Neural progenitor cell (in vitro differentiated cells): ENCODE results near the gene IL3RA. TPM values are rescaled to one million over a fixed set of nuclear protein-coding genes. Genes with fewer than 3 reads are reported as not detected.
"Not testable (repeated sequence)": the region's sequence is repeated elsewhere in the genome, so short reads cannot be mapped to it uniquely, and the experiment has no call there.

ENCODE experiments used
- DNase-seq: peaks from one replicate; pipeline ENCODE4 v3.0.0-alpha.2; 2016; ENCODE audit warnings: low spot score
- H2AFZ ChIP-seq: fragments of 200-600 bp; sonication (generic); replicated peaks from 2 replicates; pipeline ENCODE4 v1.6.1; 2016; ENCODE audit warnings: antibody characterized with exemption
- H3F3A ChIP-seq: fragments of 200-600 bp; sonication (generic); 2 replicates; pipeline ENCODE4 v1.6.1; 2016; ENCODE audit warnings: antibody characterized with exemption, low read depth
- H3K27ac ChIP-seq: fragments of 200-600 bp; sonication (generic); 2 replicates; pipeline ENCODE4 v1.5.1; 2016; ENCODE audit warnings: mild to moderate bottlenecking
- H3K27me3 ChIP-seq: fragments of 200-600 bp; sonication (generic); 2 replicates; pipeline ENCODE4 v1.6.1; 2016; ENCODE audit warnings: mild to moderate bottlenecking, moderate library complexity
- H3K36me3 ChIP-seq: fragments of 200-600 bp; sonication (generic); 2 replicates; pipeline ENCODE4 v1.5.1; 2016
- H3K4me1 ChIP-seq: fragments of 200-600 bp; sonication (generic); 2 replicates; pipeline ENCODE4 v1.6.1; 2016; ENCODE audit warnings: mixed run types
- H3K4me2 ChIP-seq: fragments of 200-600 bp; sonication (generic); 2 replicates; pipeline ENCODE4 v1.6.1; 2016
- H3K4me3 ChIP-seq: fragments of 200-600 bp; sonication (generic); 2 replicates; pipeline ENCODE4 v1.5.1; 2016
- H3K79me2 ChIP-seq: fragments of 200-600 bp; sonication (generic); 2 replicates; pipeline ENCODE4 v1.6.1; 2016; ENCODE audit warnings: low read depth
- H3K9ac ChIP-seq: fragments of 200-600 bp; sonication (generic); 2 replicates; pipeline ENCODE4 v1.6.1; 2016
- H3K9me3 ChIP-seq: fragments of 200-600 bp; sonication (generic); 2 replicates; pipeline ENCODE4 v1.5.1; 2016; ENCODE audit warnings: low read depth
- H4K20me1 ChIP-seq: fragments of 200-600 bp; sonication (generic); 2 replicates; pipeline ENCODE4 v1.6.1; 2016; ENCODE audit warnings: low read depth
- H3K27ac Mint-ChIP-seq: 3 replicates; pipeline ENCODE4 v1.8.0; 2021; ENCODE audit warnings: mixed read lengths
- H3K27me3 Mint-ChIP-seq: 2 replicates; pipeline ENCODE4 v1.8.0; 2022; ENCODE audit warnings: low read depth, mild to moderate bottlenecking, inconsistent platforms, moderate library complexity, mixed read lengths; ENCODE audit not compliant: insufficient read depth
- H3K36me3 Mint-ChIP-seq: 3 replicates; pipeline ENCODE4 v1.8.0; 2021; ENCODE audit warnings: mixed read lengths
- H3K4me1 Mint-ChIP-seq: 3 replicates; pipeline ENCODE4 v1.8.0; 2021; ENCODE audit warnings: mixed read lengths
- H3K4me3 Mint-ChIP-seq: 3 replicates; pipeline ENCODE4 v1.8.0; 2021; ENCODE audit warnings: mild to moderate bottlenecking, moderate library complexity, mixed read lengths
- H3K9me3 Mint-ChIP-seq: 3 replicates; pipeline ENCODE4 v1.8.0; 2020; ENCODE audit warnings: mixed read lengths
- CTCF ChIP-seq: fragments of 200-600 bp; sonication (generic); IDR thresholded peaks from 2 replicates; pipeline ENCODE4 v1.5.1; 2017; ENCODE audit warnings: antibody characterized with exemption, mild to moderate bottlenecking
- EZH2 ChIP-seq: fragments of 200-600 bp; sonication (generic); IDR thresholded peaks from 2 replicates; pipeline ENCODE4 v1.6.1; 2017; ENCODE audit warnings: antibody characterized with exemption, mild to moderate bottlenecking, moderate library complexity
- EZH2phosphoT487 ChIP-seq: fragments of 200-600 bp; sonication (generic); IDR thresholded peaks from 2 replicates; pipeline ENCODE4 v1.6.1; 2017; ENCODE audit warnings: antibody characterized with exemption
- total RNA-seq: library from RNA; depleted of rRNA; stranded (reverse); fragments of >200 nt; gene quantifications from 2 replicates; pipeline ENCODE4 v1.2.3, GENCODE V29; 2015; ENCODE audit warnings: low replicate concordance

IL3RA gene
- total RNA-seq, 1 donor from 2014 or later = not detected

- no peak overlapping the region for H3K27ac ChIP-seq
- no peak for TF ChIP-seq EZH2phosphoT487
- no peak for TF ChIP-seq CTCF
- TF ChIP-seq EZH2 = no peak
- H4K20me1 ChIP-seq = no peaks in the 10 kb centered on the region
- no peaks in the 10 kb centered on the region for H3K36me3 ChIP-seq
- peak overlapping the region; percentile 68 for H2AFZ ChIP-seq
- H3K4me2 ChIP-seq = no peak overlapping the region
- H3K4me1 Mint-ChIP-seq = peaks cover 14% of the 10 kb centered on the region
- no peak overlapping the region for H3K4me3 Mint-ChIP-seq
- no peaks in the 10 kb centered on the region for H3K79me2 ChIP-seq
- DNase-seq = no peak
- peaks cover 8% of the 10 kb centered on the region for H3K27me3 Mint-ChIP-seq
- peak overlapping the region; percentile 76 for H3K27ac Mint-ChIP-seq
- no peaks in the 10 kb centered on the region for H3K9me3 ChIP-seq
- no peak overlapping the region for H3K4me3 ChIP-seq
- H3F3A ChIP-seq = no peaks in the 10 kb centered on the region
- no peaks in the 10 kb centered on the region for H3K36me3 Mint-ChIP-seq
- H3K9ac ChIP-seq = no peak overlapping the region
- H3K4me1 ChIP-seq = no peaks in the 10 kb centered on the region
- no peaks in the 10 kb centered on the region for H3K27me3 ChIP-seq
- peaks cover 19% of the 10 kb centered on the region for H3K9me3 Mint-ChIP-seq
These were observed 43.9 kb upstream of the IL3RA start for GRCh38 chrX:1292575-1293290.

GRCh38 chrX:1294301-1295067 lies 42.1 kb upstream of the IL3RA start:
- Histone ChIP-seq H2AFZ (no peak overlapping the region), H4K20me1 (no peaks in the 10 kb centered on the region), H3K4me2 (no peak overlapping the region), H3K79me2 (no peaks in the 10 kb centered on the region), H3K4me1 (no peaks in the 10 kb centered on the region), H3K27me3 (no peaks in the 10 kb centered on the region), H3K9ac (no peak overlapping the region), H3F3A (no peaks in the 10 kb centered on the region), H3K4me3 (no peak overlapping the region), H3K27ac (no peak overlapping the region), H3K9me3 (no peaks in the 10 kb centered on the region), H3K36me3 (no peaks in the 10 kb centered on the region)
- Mint-ChIP-seq H3K4me1 (peaks cover 14% of the 10 kb centered on the region), H3K9me3 (peaks cover 26% of the 10 kb centered on the region), H3K4me3 (no peak overlapping the region), H3K27me3 (peaks cover 12% of the 10 kb centered on the region), H3K36me3 (peaks cover 4% of the 10 kb centered on the region), H3K27ac (no peak overlapping the region)
- no peak for DNase-seq
- TF ChIP-seq EZH2 = no peak
- no peak for TF ChIP-seq CTCF
- no peak for TF ChIP-seq EZH2phosphoT487

- Mint-ChIP-seq H3K36me3 (peaks cover 9% of the 10 kb centered on the region), H3K4me1 (peaks cover 17% of the 10 kb centered on the region), H3K27ac (no peak overlapping the region), H3K4me3 (no peak overlapping the region), H3K9me3 (peaks cover 22% of the 10 kb centered on the region), H3K27me3 (peaks cover 16% of the 10 kb centered on the region)
- H3K27ac ChIP-seq = no peak overlapping the region
- no peak overlapping the region for H2AFZ ChIP-seq
- no peaks in the 10 kb centered on the region for H3K9me3 ChIP-seq
- no peaks in the 10 kb centered on the region for H3K27me3 ChIP-seq
- no peak overlapping the region for H3K4me2 ChIP-seq
- no peaks in the 10 kb centered on the region for H3K79me2 ChIP-seq
- H3K36me3 ChIP-seq = no peaks in the 10 kb centered on the region
- H4K20me1 ChIP-seq = no peaks in the 10 kb centered on the region
- no peaks in the 10 kb centered on the region for H3K4me1 ChIP-seq
- no peak overlapping the region for H3K4me3 ChIP-seq
- H3F3A ChIP-seq = no peaks in the 10 kb centered on the region
- H3K9ac ChIP-seq = no peak overlapping the region
- no peak for DNase-seq
- TF ChIP-seq CTCF (no peak), EZH2 (no peak), EZH2phosphoT487 (no peak)
These were observed 41.0 kb upstream of the IL3RA start for GRCh38 chrX:1295550-1295949.

- H3K79me2 ChIP-seq, H3K27me3 ChIP-seq, H3K9me3 ChIP-seq, H3K36me3 Mint-ChIP-seq, H3K36me3 ChIP-seq, H3K4me1 ChIP-seq, H3K4me3 ChIP-seq, H3K27ac ChIP-seq, H3K9ac ChIP-seq, H2AFZ ChIP-seq, H3K4me3 Mint-ChIP-seq, H3K4me2 ChIP-seq, DNase-seq, H4K20me1 ChIP-seq, H3F3A ChIP-seq, H3K27ac Mint-ChIP-seq: not testable (repeated sequence)
- peaks cover 20% of the 10 kb centered on the region for H3K9me3 Mint-ChIP-seq
- H3K27me3 Mint-ChIP-seq = peaks cover 17% of the 10 kb centered on the region
- H3K4me1 Mint-ChIP-seq = peaks cover 12% of the 10 kb centered on the region
These were observed 39.0 kb upstream of the IL3RA start for GRCh38 chrX:1297591-1297990.
